ENCODE results near the gene ATG4A.

ATG4A gene

GRCh38 chrX:108168961-108169740 lies 77.6 kb downstream of the ATG4A start:
- no peak for DNase-seq (ENCODE audit: low spot score)

- no peak for DNase-seq (ENCODE audit: low spot score)
Observed at GRCh38 chrX:108169768-108170167, 78.2 kb downstream of the ATG4A start.

DNA sequence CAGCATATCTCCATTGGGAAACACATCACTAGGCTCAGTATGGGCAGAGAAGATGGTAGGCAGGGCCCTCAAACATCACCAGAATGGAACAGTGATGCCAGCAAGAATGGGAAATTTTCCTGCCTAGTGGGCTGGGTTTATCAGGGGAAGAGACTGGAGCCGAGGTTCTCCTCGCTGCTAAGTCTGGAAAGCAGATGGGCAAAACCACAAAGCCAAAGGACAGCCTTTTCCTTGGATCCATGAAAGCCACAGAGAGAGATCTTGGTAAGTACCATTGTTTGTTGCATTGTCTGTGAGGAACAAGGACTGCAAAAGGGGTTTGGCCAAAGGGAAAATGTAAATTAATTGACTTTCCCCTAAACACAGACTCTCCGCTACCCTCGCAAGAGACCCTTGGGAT lies 80.1 kb downstream of the ATG4A start:
- DNase-seq (ENCODE audit: low spot score) = no peak

GRCh38 chrX:108173874-108174273 lies 82.3 kb downstream of the ATG4A start:
- no peak for DNase-seq (ENCODE audit: low spot score)

GRCh38 chrX:108177351-108178142 lies 86.0 kb downstream of the ATG4A start:
- no peak for DNase-seq (ENCODE audit: low spot score)

- DNase-seq (ENCODE audit: low spot score) = no peak
Observed at GRCh38 chrX:108178143-108178498, 86.5 kb downstream of the ATG4A start.

DNA sequence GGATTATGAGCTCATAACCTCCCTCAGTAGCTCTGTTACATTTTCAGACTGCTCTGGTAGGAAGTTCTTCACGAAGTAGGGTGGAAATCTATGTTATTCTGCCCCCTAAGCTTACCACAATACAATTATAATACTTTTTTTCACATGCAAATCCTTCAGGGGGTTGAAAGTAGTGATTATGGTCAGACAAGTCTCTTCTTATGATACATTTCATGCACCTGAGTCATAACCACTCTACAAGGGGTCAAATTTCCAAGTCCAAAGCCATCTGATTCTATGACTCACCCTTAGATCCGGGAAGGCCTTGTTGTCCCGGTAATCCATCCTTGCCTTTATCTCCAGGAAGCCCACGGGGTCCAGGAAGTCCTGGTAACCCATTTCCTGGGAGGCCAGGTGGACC lies 95.2 kb downstream of the ATG4A start:
- no peak for DNase-seq (ENCODE audit: low spot score)

DNA sequence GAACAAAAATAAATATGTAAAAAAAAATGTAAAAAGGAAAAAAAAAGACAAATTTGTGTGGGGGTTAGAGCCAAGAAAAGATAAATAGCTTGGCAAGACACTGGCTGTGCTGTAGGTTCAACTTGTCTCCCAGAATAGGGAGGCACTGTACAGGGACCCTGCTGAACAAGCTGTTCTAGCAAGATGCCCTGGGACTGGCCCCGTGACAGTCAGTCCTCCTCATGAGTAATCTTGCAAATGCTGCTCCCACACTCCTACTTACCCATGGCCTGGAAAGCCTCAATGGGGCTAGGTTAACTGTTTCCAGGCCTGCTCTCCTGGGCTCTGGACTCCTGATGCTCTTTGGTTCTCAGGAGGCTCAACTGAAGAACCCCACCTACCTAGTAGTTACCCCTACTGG lies 106.8 kb downstream of the ATG4A start:
- DNase-seq (ENCODE audit: low spot score) = no peak

DNA sequence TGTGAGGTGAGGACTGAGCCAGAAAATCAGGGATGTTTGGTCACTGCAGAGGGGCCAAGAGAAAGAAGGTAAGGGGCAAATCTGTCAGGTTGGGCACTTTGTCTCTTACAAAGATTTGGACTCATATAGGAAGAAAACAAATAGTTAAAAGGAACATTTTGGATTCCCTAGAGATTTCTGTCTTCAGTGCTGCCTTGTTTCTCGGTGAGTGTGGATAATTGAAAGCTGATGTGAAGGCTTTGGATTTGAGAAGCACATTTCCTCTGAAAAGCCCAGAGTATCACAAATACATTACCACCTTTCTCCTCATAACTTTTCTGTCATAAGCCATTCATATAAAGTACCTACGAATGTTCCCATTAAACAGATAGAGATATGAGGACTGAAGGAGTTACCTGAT lies 107.5 kb downstream of the ATG4A start:
- DNase-seq (ENCODE audit: low spot score) = no peak

DNA sequence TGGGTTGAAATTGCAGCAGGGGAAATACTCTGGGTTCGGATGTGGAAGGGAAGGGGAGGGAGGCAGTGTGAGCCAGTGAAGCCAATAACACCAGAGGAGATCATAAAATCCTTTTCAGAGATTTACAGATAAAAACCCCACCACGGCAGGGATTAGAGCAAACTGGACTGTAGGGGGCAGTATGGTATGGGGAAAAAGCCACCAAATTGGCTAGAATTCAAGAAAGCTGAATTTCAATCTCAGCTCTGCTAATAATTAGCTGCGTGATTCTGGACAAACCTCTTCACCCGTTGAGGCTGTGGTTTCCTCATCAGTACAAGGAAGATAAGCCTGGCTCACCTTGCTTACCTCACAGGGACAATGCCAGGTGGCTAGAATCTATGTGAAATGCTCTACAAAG lies 108.1 kb downstream of the ATG4A start:
- peak; percentile 14 for DNase-seq (ENCODE audit: low spot score)

GRCh38 chrX:108203540-108203939 lies 112.0 kb downstream of the ATG4A start:
- DNase-seq (ENCODE audit: low spot score) = no peak
